ENCODE results near the gene NCCRP1.

GRCh38 chr19:39205449-39205764 is 8.6 kb downstream of the NCCRP1 start:
- TF ChIP-seq EED (IDR thresholded peaks at IDR 0.05; ENCODE audit: low read depth) (no peak), HDAC2 (IDR thresholded peaks at IDR 0.05) (no peak), CTCF (IDR thresholded peaks at IDR 0.05 in 2 of 3, conservative IDR thresholded peaks at IDR 0.05 in 1 of 3; ENCODE audit: control insufficient read depth in 2 of 3, extremely low read depth in 1 of 3, insufficient read depth in 1 of 3, low read depth in 3 of 3, low read length in 3 of 3) (no peak)

All from GM12878 (cell line).